Naive thymus-derived CD4-positive, alpha-beta T cell (primary cell): ENCODE measurements around the gene IFI44. TPM values are rescaled to one million over a fixed set of nuclear protein-coding genes. Genes with fewer than 3 reads are reported as not detected.

ENCODE experiments used
- ATAC-seq: fragments of 150-1000 bp; cut with Tn5 transposase; 2 replicates; pipeline ENCODE4 v1.10.0; 2021; ENCODE audit warnings: mild to moderate bottlenecking, moderate library complexity
- CTCF ChIA-PET: fragments of 350-600 bp; sonication (Branson Sonifier 250); formaldehyde crosslinking; loops from one replicate; lab custom pipeline; 2021; ENCODE audit warnings: antibody characterized with exemption; lab: Charles Lee
- POLR2A ChIA-PET: fragments of 350-600 bp; sonication (Branson Sonifier 250); formaldehyde crosslinking; loops from one replicate; lab custom pipeline; 2021; ENCODE audit warnings: antibody characterized with exemption, inconsistent platforms; lab: Charles Lee
- DNase-seq, 9 donors: peaks; one replicate each; pipeline versions ENCODE4 v3.0.0 to v3.0.0-alpha.2; 2020 to 2022; ENCODE audit warnings: mixed read lengths in 1 of 9
- H3K27ac ChIP-seq: one replicate; pipeline ENCODE4 v1.7.0; 2013; ENCODE audit warnings: mild to moderate bottlenecking, low read depth, low read length, moderate library complexity
- H3K27me3 ChIP-seq, 2 donors: one replicate each; pipeline ENCODE4 v1.7.0; 2013; ENCODE audit warnings: low read length in 2 of 2, mild to moderate bottlenecking in 2 of 2, moderate library complexity in 2 of 2; ENCODE audit not compliant: control insufficient read depth in 2 of 2, insufficient read depth in 2 of 2
- H3K36me3 ChIP-seq, 3 experiments: 1 replicate in 2 of 3; 2 replicates in 1 of 3; pipeline ENCODE4 v1.7.0; 2013; ENCODE audit warnings: low read length in 3 of 3, mild to moderate bottlenecking in 3 of 3, moderate library complexity in 1 of 3; ENCODE audit not compliant: insufficient read depth in 3 of 3, control insufficient read depth in 2 of 3
- H3K4me1 ChIP-seq, 2 donors: one replicate each; pipeline ENCODE4 v1.7.0; 2013; ENCODE audit warnings: low read length in 2 of 2, mild to moderate bottlenecking in 2 of 2, moderate library complexity in 1 of 2; ENCODE audit not compliant: control insufficient read depth in 2 of 2, insufficient read depth in 2 of 2
- H3K4me3 ChIP-seq: 2 replicates; pipeline ENCODE4 v1.7.0; 2013; ENCODE audit warnings: mild to moderate bottlenecking, low read length
- H3K9me3 ChIP-seq, 3 experiments: 1 replicate in 2 of 3; 2 replicates in 1 of 3; pipeline ENCODE4 v1.7.0; 2013; ENCODE audit warnings: low read length in 3 of 3; ENCODE audit not compliant: control insufficient read depth in 2 of 3
- H3K27ac Mint-ChIP-seq, 9 donors: one replicate each; pipeline ENCODE4 v1.8.0; 2020 to 2022; ENCODE audit warnings: mixed read lengths in 9 of 9, mild to moderate bottlenecking in 8 of 9, moderate library complexity in 5 of 9, inconsistent platforms in 2 of 9
- H3K27me3 Mint-ChIP-seq, 5 donors: one replicate each; pipeline ENCODE4 v1.8.0; 2021 to 2022; ENCODE audit warnings: mixed read lengths in 5 of 5, mild to moderate bottlenecking in 1 of 5
- H3K36me3 Mint-ChIP-seq, 5 donors: one replicate each; pipeline ENCODE4 v1.8.0; 2020 to 2022; ENCODE audit warnings: mixed read lengths in 5 of 5, mild to moderate bottlenecking in 3 of 5, inconsistent platforms in 1 of 5
- H3K4me1 Mint-ChIP-seq, 7 donors: one replicate each; pipeline ENCODE4 v1.8.0; 2020 to 2022; ENCODE audit warnings: mixed read lengths in 7 of 7, mild to moderate bottlenecking in 3 of 7, inconsistent platforms in 1 of 7
- H3K4me3 Mint-ChIP-seq, 10 donors: one replicate each; pipeline ENCODE4 v1.8.0; 2020 to 2022; ENCODE audit warnings: mild to moderate bottlenecking in 10 of 10, mixed read lengths in 10 of 10, moderate library complexity in 6 of 10, inconsistent platforms in 2 of 10
- H3K9me3 Mint-ChIP-seq, 11 donors: one replicate each; pipeline ENCODE4 v1.8.0; 2020 to 2022; ENCODE audit warnings: mixed read lengths in 11 of 11, mild to moderate bottlenecking in 4 of 11, inconsistent platforms in 1 of 11, moderate library complexity in 1 of 11
- intact Hi-C, 2 donors: fragments of 100-400 bp; cut with micrococcal nuclease; formaldehyde crosslinking; loops; one replicate each; pipeline ENCODE4 v1.15.1; 2023
- polyA plus RNA-seq, 2 donors: library from polyadenylated mRNA; unstranded; fragments of 300-500 nt; fragmentation: Illumina TruSeq; gene quantifications; one replicate each; pipeline ENCODE4 v1.2.3, GENCODE V29; 2021
- total RNA-seq, 6 experiments: library from RNA in 5 of 6; stranded (reverse) in 5 of 6; gene quantifications; 1 replicate in 5 of 6; 2 replicates in 1 of 6; pipeline ENCODE4 v1.2.3 and lab custom pipeline; 2021 to 2026

IFI44 gene
- total and polyA plus RNA-seq, 7 experiments from 2014 or later, result 9.8 to 142 (median 25.4) TPM

DNA sequence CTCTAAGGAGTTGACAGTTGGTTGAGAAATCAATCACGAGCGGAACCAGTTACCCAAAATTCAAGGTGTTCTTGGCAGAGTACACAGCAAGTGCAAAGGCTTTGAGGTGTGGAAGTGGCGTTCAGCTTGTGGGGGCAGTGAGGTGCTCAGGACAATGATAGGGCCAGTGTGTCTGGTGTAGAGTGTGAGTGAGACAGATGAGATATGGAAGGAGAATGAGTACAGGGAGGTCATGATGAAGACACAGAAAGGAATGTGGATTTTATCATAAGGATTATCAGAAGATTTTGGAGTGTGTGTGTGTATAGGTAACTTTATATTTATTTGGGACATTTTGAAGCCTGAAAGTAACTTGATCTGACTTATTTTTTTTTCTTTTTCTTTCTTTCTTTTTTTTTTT is 40.9 kb downstream of the IFI44 start:
- Mint-ChIP-seq H3K4me1 (no peaks in the 10 kb centered on the region), H3K9me3 (no peaks in the 10 kb centered on the region), H3K36me3 (no peaks in the 10 kb centered on the region), H3K27ac (no peak overlapping the region), H3K4me3 (no peak overlapping the region), H3K27me3 (peaks cover 5 to 28% (median 10%) of the 10 kb centered on the region in 5 donors)
- no peaks in the 10 kb centered on the region for H3K4me1 ChIP-seq
- ChIA-PET CTCF (no interaction called here), POLR2A (no interaction called here)
- ATAC-seq (no peak), DNase-seq (no peak)
- intact Hi-C loops, result no loop called here
- H3K27me3 ChIP-seq, result no peaks in the 10 kb centered on the region
- no peak overlapping the region for H3K4me3 ChIP-seq
- no peaks in the 10 kb centered on the region for H3K36me3 ChIP-seq
- H3K27ac ChIP-seq, result no peak overlapping the region
- no peaks in the 10 kb centered on the region for H3K9me3 ChIP-seq

DNA sequence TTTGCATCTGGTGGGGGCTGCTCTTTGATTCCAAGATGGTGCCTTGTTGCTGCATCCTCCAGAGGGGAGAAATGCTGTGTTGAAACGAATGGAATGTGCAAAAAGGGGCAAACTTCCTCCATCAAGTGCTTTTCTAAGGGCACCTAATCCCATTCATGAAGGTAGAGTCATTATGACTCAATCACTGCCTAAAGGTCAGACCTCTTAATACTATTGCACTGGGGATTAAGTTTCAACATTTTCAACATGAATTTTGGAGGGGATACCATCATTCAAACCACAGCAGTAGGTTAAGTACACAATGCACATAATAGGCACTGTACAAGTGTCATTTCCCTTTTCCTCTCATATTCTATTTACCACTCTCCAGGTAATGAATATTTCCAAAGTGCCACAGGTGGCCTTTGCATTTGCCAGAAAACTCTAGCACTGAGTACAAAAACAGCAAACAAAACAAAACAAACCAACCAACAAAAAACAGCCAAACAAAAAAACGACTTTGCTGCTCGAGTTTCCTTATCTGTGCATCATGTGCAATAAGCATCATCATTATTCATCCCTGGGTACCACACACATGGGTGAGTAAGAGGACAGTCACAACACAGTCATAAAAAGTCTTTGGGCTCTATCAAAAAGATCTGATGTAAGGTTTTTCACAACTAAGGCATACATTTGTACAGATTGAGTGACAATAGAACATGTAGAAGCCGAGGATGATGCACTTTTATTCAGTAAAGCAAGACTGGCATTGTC is 42.5 kb downstream of the IFI44 start:
- H3K4me1 Mint-ChIP-seq, result no peaks in the 10 kb centered on the region
- ATAC-seq (no peak), DNase-seq (no peak)
- no peaks in the 10 kb centered on the region for H3K4me1 ChIP-seq
- no peaks in the 10 kb centered on the region for H3K27me3 ChIP-seq
- H3K27ac ChIP-seq, result no peak overlapping the region
- intact Hi-C loops, result no loop called here
- H3K4me3 ChIP-seq, result no peak overlapping the region
- POLR2A ChIA-PET, result no interaction called here
- no peak overlapping the region for H3K4me3 Mint-ChIP-seq
- no peak overlapping the region for H3K27ac Mint-ChIP-seq
- no peaks in the 10 kb centered on the region for H3K36me3 Mint-ChIP-seq
- H3K27me3 Mint-ChIP-seq, result peaks cover 5 to 39% (median 14%) of the 10 kb centered on the region in 5 donors
- CTCF ChIA-PET, result no interaction called here
- H3K36me3 ChIP-seq, result no peaks in the 10 kb centered on the region
- no peaks in the 10 kb centered on the region for H3K9me3 ChIP-seq
- peaks cover 0 to 3% (median 0%) of the 10 kb centered on the region in 11 donors for H3K9me3 Mint-ChIP-seq

DNA sequence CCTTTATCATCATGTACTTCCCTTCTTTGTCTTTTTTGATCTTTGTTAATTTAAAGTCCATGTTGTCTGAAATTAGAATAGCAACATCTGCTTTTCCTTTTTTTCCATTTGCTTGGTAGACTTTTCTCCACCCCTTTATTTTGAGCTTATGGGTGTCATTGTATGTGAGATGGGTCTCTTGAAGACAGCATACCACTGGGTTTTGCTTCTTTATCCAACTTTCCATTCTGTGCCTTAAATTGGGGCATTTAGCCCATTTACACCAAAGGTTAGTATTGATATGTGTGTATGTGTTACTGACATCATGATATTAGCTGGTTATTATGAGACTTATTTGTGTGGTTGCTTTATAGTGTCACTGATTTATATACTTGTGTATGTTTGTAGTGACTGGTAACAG is 50.2 kb downstream of the IFI44 start:
- intact Hi-C loops, result no loop called here
- no peaks in the 10 kb centered on the region for H3K36me3 ChIP-seq
- ChIA-PET POLR2A (no interaction called here), CTCF (no interaction called here)
- no peak overlapping the region for H3K4me3 Mint-ChIP-seq
- peaks cover 0 to 4% (median 0%) of the 10 kb centered on the region in 5 donors for H3K36me3 Mint-ChIP-seq
- peaks cover 11 to 46% (median 35%) of the 10 kb centered on the region in 5 donors for H3K27me3 Mint-ChIP-seq
- no peak overlapping the region for H3K27ac ChIP-seq
- no peak overlapping the region for H3K27ac Mint-ChIP-seq
- DNase-seq, result no peak
- H3K9me3 Mint-ChIP-seq, result peaks cover 2 to 23% (median 13%) of the 10 kb centered on the region in 11 donors
- H3K4me1 Mint-ChIP-seq, result no peaks in the 10 kb centered on the region
- no peaks in the 10 kb centered on the region for H3K27me3 ChIP-seq
- no peaks in the 10 kb centered on the region for H3K4me1 ChIP-seq
- H3K9me3 ChIP-seq, result no peaks in the 10 kb centered on the region
- H3K4me3 ChIP-seq, result no peak overlapping the region
- ATAC-seq, result no peak

DNA sequence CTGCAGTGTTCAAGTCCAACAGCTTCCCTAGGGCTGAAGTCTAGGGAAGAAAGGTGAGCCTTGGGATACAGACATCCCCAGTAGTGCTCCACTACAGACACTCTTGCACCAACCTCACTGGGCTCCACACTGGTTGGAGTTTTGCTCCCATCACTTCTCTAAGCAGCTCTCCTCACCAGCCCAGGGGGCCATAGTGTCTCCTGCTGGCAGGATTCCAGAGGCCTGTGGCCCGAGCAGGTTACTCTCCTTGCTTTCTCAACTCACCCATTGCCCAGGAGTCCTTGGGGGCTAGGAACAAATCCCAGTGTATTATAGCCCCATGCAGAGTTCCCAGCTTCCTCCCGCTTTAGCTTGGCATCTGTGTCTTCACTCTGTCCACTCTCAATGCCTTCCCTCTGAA is 52.8 kb downstream of the IFI44 start:
- H3K4me3 Mint-ChIP-seq, result no peak overlapping the region
- no peak overlapping the region for H3K27ac Mint-ChIP-seq
- DNase-seq (no peak), ATAC-seq (no peak)
- Histone ChIP-seq H3K36me3 (no peaks in the 10 kb centered on the region), H3K4me1 (no peaks in the 10 kb centered on the region), H3K9me3 (no peaks in the 10 kb centered on the region), H3K4me3 (no peak overlapping the region), H3K27ac (no peak overlapping the region), H3K27me3 (no peaks in the 10 kb centered on the region)
- H3K27me3 Mint-ChIP-seq, result peaks cover 11 to 51% (median 40%) of the 10 kb centered on the region in 5 donors
- peaks cover 2 to 21% (median 13%) of the 10 kb centered on the region in 11 donors for H3K9me3 Mint-ChIP-seq
- H3K36me3 Mint-ChIP-seq, result peaks cover 0 to 7% (median 0%) of the 10 kb centered on the region in 5 donors
- H3K4me1 Mint-ChIP-seq, result no peaks in the 10 kb centered on the region
- intact Hi-C loops, result no loop called here
- ChIA-PET CTCF (interaction anchor here (0.5 kb wide), 1 partner anchor 125 kb away, joined by 3 read pairs; no protein-coding TSS in a partner anchor), POLR2A (no interaction called here)

DNA sequence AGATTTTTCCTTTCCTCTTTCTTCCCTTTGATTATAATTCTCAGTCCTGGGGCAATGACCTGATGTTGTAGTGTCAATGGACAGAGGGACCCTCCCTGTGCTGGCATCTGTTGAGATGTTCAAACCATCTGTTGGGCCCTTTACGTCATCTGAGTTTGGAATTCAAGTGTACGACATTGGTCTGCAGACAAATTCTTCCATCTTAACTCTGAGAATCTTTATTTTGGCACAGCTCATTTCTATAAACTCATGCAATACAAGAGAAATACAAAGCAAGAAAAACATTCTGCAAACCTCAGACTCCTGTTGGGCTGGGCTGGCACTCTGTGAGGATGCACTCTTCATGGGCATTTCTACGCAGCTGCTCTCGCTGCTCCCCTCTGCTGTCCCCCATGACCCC is 54.2 kb downstream of the IFI44 start:
- ATAC-seq (no peak), DNase-seq (no peak)
- Mint-ChIP-seq H3K27ac (no peak overlapping the region), H3K27me3 (peaks cover 7 to 58% (median 40%) of the 10 kb centered on the region in 5 donors), H3K4me3 (no peak overlapping the region), H3K36me3 (peaks cover 0 to 7% (median 0%) of the 10 kb centered on the region in 5 donors), H3K4me1 (no peaks in the 10 kb centered on the region), H3K9me3 (peaks cover 2 to 21% (median 13%) of the 10 kb centered on the region in 11 donors)
- no peak overlapping the region for H3K4me3 ChIP-seq
- H3K9me3 ChIP-seq, result no peaks in the 10 kb centered on the region
- no peak overlapping the region for H3K27ac ChIP-seq
- no peaks in the 10 kb centered on the region for H3K36me3 ChIP-seq
- no peaks in the 10 kb centered on the region for H3K27me3 ChIP-seq
- POLR2A ChIA-PET, result no interaction called here
- intact Hi-C loops, result no loop called here
- CTCF ChIA-PET, result no interaction called here
- no peaks in the 10 kb centered on the region for H3K4me1 ChIP-seq

DNA sequence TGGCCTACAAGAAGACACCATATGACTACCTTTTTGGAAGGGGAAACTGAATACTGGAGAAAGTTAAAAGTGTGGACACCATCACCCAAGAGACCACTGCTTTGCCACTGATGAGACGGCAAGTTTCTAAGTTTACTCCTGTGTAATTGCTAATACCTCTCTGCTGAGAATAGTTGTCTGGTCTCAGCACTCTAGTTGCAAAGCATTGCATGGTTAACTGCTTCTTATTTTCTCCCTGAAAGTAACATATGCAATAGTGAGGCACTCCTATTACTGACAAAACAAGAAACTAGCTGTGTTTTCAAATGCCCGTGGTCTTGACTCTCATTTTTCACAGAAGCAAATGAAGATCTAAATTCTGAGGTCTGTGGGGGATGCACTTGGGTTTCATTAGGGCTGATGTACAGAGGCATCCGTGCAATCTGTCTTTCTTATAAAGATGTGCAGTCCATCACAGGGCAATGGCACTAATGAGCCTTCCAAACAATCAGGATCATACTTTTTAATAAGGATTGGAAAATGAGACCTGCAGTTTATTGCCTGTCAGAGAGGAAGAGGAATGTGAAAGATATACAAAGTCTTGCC is 62.9 kb downstream of the IFI44 start:
- ChIA-PET CTCF (no interaction called here), POLR2A (interaction anchor here (0.7 kb wide), 1 partner anchor 35 kb away, joined by 3 read pairs; no protein-coding TSS in a partner anchor)
- Histone ChIP-seq H3K4me3 (no peak overlapping the region), H3K36me3 (no peaks in the 10 kb centered on the region), H3K27me3 (no peaks in the 10 kb centered on the region), H3K4me1 (no peaks in the 10 kb centered on the region), H3K27ac (no peak overlapping the region), H3K9me3 (no peaks in the 10 kb centered on the region)
- Mint-ChIP-seq H3K9me3 (no peaks in the 10 kb centered on the region), H3K36me3 (no peaks in the 10 kb centered on the region), H3K4me1 (no peaks in the 10 kb centered on the region), H3K4me3 (no peak overlapping the region), H3K27ac (no peak overlapping the region), H3K27me3 (peaks cover 7 to 19% (median 14%) of the 10 kb centered on the region in 5 donors)
- ATAC-seq, result no peak
- DNase-seq, result no peak
- intact Hi-C loops, result no loop called here
